Measurements from ENCODE around the gene NUP62. TPM values are rescaled to one million over a fixed set of nuclear protein-coding genes. Genes with fewer than 3 reads are reported as not detected.

NUP62 gene
- total and polyA plus RNA-seq, 7 experiments from 2014 or later = 26.9 to 130 (median 52.4) TPM

DNA sequence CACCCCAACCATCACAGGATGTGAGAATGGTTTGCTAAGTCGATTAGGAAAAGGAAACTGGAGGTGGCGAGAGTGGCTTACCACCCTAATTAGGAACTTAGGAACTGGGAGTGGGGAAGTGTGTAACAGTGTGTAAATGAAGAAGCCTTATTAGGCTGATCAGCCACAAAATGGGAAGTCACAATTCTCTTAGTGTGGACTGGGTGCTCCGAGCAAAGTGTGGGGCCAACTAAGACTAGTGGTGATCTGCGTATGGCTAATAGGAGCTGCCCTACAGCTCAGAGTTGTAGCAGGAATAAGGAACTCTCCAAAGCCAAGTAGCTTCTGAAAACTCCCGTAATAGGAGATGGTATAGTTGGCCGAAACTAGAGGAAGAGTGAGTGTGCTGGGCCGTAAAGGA is 24.1 kb upstream of the NUP62 start:
- peaks cover 0 to 1% (median 0%) of the 10 kb centered on the region in 11 donors for H3K9me3 Mint-ChIP-seq

DNA sequence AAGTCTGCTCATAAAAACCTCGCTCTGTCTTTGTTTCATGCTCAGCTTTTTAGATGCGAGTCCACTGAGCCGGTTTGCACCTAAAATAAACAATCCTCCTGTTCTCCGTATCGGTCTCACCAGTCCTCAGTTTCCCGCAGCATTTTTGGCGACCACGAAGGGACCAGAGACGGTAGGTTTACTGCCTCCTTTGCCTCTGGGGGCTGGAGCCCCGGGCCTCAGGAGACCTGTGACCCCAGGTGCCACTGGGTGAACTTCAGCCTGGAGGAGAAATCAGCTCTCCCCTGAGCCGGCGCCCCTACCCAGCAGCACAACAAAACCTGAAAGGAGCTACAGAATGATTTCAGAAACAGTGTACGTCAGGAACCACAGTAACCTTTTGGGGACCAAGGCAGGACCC is 23.6 kb upstream of the NUP62 start:
- no peaks in the 10 kb centered on the region for H3K27me3 ChIP-seq (ENCODE audit: control insufficient read depth in 2 of 2, insufficient read depth in 2 of 2, low read length in 2 of 2)
- intact Hi-C loops (cut with micrococcal nuclease) = no loop called here
- Mint-ChIP-seq H3K9me3 (no peaks in the 10 kb centered on the region), H3K36me3 (no peaks in the 10 kb centered on the region), H3K4me3 (no peak overlapping the region), H3K27me3 (peaks cover 5 to 38% (median 15%) of the 10 kb centered on the region in 5 donors), H3K4me1 (peaks cover 0 to 12% (median 8%) of the 10 kb centered on the region in 7 donors), H3K27ac (peak overlapping the region in 1 of 9 donors; percentile 21)
- ATAC-seq (no peak), DNase-seq (no peak)
- no peak overlapping the region for H3K4me3 ChIP-seq (ENCODE audit: low read length)
- POLR2A ChIA-PET = no interaction called here
- H3K9me3 ChIP-seq (ENCODE audit: control insufficient read depth in 2 of 3, low read length in 3 of 3) = no peaks in the 10 kb centered on the region
- no peaks in the 10 kb centered on the region for H3K36me3 ChIP-seq (ENCODE audit: control insufficient read depth in 2 of 3, insufficient read depth in 3 of 3, low read length in 3 of 3)
- H3K27ac ChIP-seq (ENCODE audit: low read depth, low read length) = no peak overlapping the region
- H3K4me1 ChIP-seq (ENCODE audit: control insufficient read depth in 2 of 2, insufficient read depth in 2 of 2, low read length in 2 of 2) = no peaks in the 10 kb centered on the region
- CTCF ChIA-PET = no interaction called here

More for the DNA sequence above, 24.1 kb upstream of the NUP62 start:
- H3K9me3 ChIP-seq (ENCODE audit: control insufficient read depth in 2 of 3, low read length in 3 of 3) = no peaks in the 10 kb centered on the region
- Mint-ChIP-seq H3K36me3 (no peaks in the 10 kb centered on the region), H3K4me1 (peaks cover 0 to 12% (median 8%) of the 10 kb centered on the region in 7 donors), H3K27ac (peak overlapping the region in 1 of 9 donors; percentile 21), H3K27me3 (peaks cover 5 to 38% (median 15%) of the 10 kb centered on the region in 5 donors), H3K4me3 (no peak overlapping the region)
- ChIA-PET CTCF (no interaction called here), POLR2A (no interaction called here)
- no peaks in the 10 kb centered on the region for H3K36me3 ChIP-seq (ENCODE audit: control insufficient read depth in 2 of 3, insufficient read depth in 3 of 3, low read length in 3 of 3)
- H3K27me3 ChIP-seq (ENCODE audit: control insufficient read depth in 2 of 2, insufficient read depth in 2 of 2, low read length in 2 of 2) = no peaks in the 10 kb centered on the region
- no peaks in the 10 kb centered on the region for H3K4me1 ChIP-seq (ENCODE audit: control insufficient read depth in 2 of 2, insufficient read depth in 2 of 2, low read length in 2 of 2)
- DNase-seq = no peak
- H3K4me3 ChIP-seq (ENCODE audit: low read length) = no peak overlapping the region
- intact Hi-C loops (cut with micrococcal nuclease) = no loop called here
- ATAC-seq = peak; percentile 51
- H3K27ac ChIP-seq (ENCODE audit: low read depth, low read length) = no peak overlapping the region

- intact Hi-C loops (cut with micrococcal nuclease) = no loop called here
Measured at GRCh38 chr19:49952479-49952836, 23.2 kb upstream of the NUP62 start.

GRCh38 chr19:49951806-49952478 is 22.6 kb upstream of the NUP62 start:
- POLR2A ChIA-PET = no interaction called here

More at GRCh38 chr19:49952479-49952836, 23.2 kb upstream of the NUP62 start:
- Mint-ChIP-seq H3K4me3 (no peak overlapping the region), H3K36me3 (no peaks in the 10 kb centered on the region), H3K9me3 (no peaks in the 10 kb centered on the region), H3K4me1 (peaks cover 0 to 12% (median 8%) of the 10 kb centered on the region in 7 donors), H3K27ac (no peak overlapping the region), H3K27me3 (peaks cover 5 to 38% (median 15%) of the 10 kb centered on the region in 5 donors)
- ChIA-PET POLR2A (no interaction called here), CTCF (no interaction called here)
- Histone ChIP-seq H3K36me3 (ENCODE audit: control insufficient read depth in 2 of 3, insufficient read depth in 3 of 3, low read length in 3 of 3) (no peaks in the 10 kb centered on the region), H3K27ac (ENCODE audit: low read depth, low read length) (no peak overlapping the region), H3K4me1 (ENCODE audit: control insufficient read depth in 2 of 2, insufficient read depth in 2 of 2, low read length in 2 of 2) (no peaks in the 10 kb centered on the region), H3K9me3 (ENCODE audit: control insufficient read depth in 2 of 3, low read length in 3 of 3) (no peaks in the 10 kb centered on the region), H3K27me3 (ENCODE audit: control insufficient read depth in 2 of 2, insufficient read depth in 2 of 2, low read length in 2 of 2) (no peaks in the 10 kb centered on the region), H3K4me3 (ENCODE audit: low read length) (no peak overlapping the region)
- DNase-seq (no peak), ATAC-seq (no peak)

GRCh38 chr19:49950956-49951526 is 21.7 kb upstream of the NUP62 start:
- no peak overlapping the region for H3K27ac ChIP-seq (ENCODE audit: low read depth, low read length)
- no peaks in the 10 kb centered on the region for H3K36me3 Mint-ChIP-seq
- H3K4me1 Mint-ChIP-seq = peaks cover 0 to 12% (median 8%) of the 10 kb centered on the region in 7 donors
- peaks cover 5 to 38% (median 15%) of the 10 kb centered on the region in 5 donors for H3K27me3 Mint-ChIP-seq
- no peak overlapping the region for H3K4me3 ChIP-seq (ENCODE audit: low read length)
- DNase-seq = no peak
- no peaks in the 10 kb centered on the region for H3K27me3 ChIP-seq (ENCODE audit: control insufficient read depth in 2 of 2, insufficient read depth in 2 of 2, low read length in 2 of 2)
- ATAC-seq = no peak
- no peaks in the 10 kb centered on the region for H3K36me3 ChIP-seq (ENCODE audit: control insufficient read depth in 2 of 3, insufficient read depth in 3 of 3, low read length in 3 of 3)
- no peak overlapping the region for H3K27ac Mint-ChIP-seq
- intact Hi-C loops (cut with micrococcal nuclease) = no loop called here
- no peaks in the 10 kb centered on the region for H3K9me3 ChIP-seq (ENCODE audit: control insufficient read depth in 2 of 3, low read length in 3 of 3)
- CTCF ChIA-PET = no interaction called here
- no peak overlapping the region for H3K4me3 Mint-ChIP-seq
- H3K9me3 Mint-ChIP-seq = peaks cover 0 to 2% (median 0%) of the 10 kb centered on the region in 11 donors
- POLR2A ChIA-PET = no interaction called here
- H3K4me1 ChIP-seq (ENCODE audit: control insufficient read depth in 2 of 2, insufficient read depth in 2 of 2, low read length in 2 of 2) = no peaks in the 10 kb centered on the region

More at GRCh38 chr19:49951806-49952478, 22.6 kb upstream of the NUP62 start:
- H3K27me3 ChIP-seq (ENCODE audit: control insufficient read depth in 2 of 2, insufficient read depth in 2 of 2, low read length in 2 of 2) = no peaks in the 10 kb centered on the region
- no peaks in the 10 kb centered on the region for H3K9me3 ChIP-seq (ENCODE audit: control insufficient read depth in 2 of 3, low read length in 3 of 3)
- CTCF ChIA-PET = no interaction called here
- H3K9me3 Mint-ChIP-seq = no peaks in the 10 kb centered on the region
- ATAC-seq (no peak), DNase-seq (no peak)
- no peaks in the 10 kb centered on the region for H3K4me1 ChIP-seq (ENCODE audit: control insufficient read depth in 2 of 2, insufficient read depth in 2 of 2, low read length in 2 of 2)
- no peaks in the 10 kb centered on the region for H3K36me3 ChIP-seq (ENCODE audit: control insufficient read depth in 2 of 3, insufficient read depth in 3 of 3, low read length in 3 of 3)
- H3K4me1 Mint-ChIP-seq = peaks cover 0 to 12% (median 8%) of the 10 kb centered on the region in 7 donors
- H3K27me3 Mint-ChIP-seq = peaks cover 5 to 38% (median 15%) of the 10 kb centered on the region in 5 donors
- no peaks in the 10 kb centered on the region for H3K36me3 Mint-ChIP-seq
- no peak overlapping the region for H3K4me3 ChIP-seq (ENCODE audit: low read length)
- no peak overlapping the region for H3K4me3 Mint-ChIP-seq
- intact Hi-C loops (cut with micrococcal nuclease) = no loop called here
- no peak overlapping the region for H3K27ac ChIP-seq (ENCODE audit: low read depth, low read length)
- H3K27ac Mint-ChIP-seq = no peak overlapping the region

- Histone ChIP-seq H3K4me1 (ENCODE audit: control insufficient read depth in 2 of 2, insufficient read depth in 2 of 2, low read length in 2 of 2) (no peaks in the 10 kb centered on the region), H3K27me3 (ENCODE audit: control insufficient read depth in 2 of 2, insufficient read depth in 2 of 2, low read length in 2 of 2) (no peaks in the 10 kb centered on the region), H3K4me3 (ENCODE audit: low read length) (no peak overlapping the region), H3K9me3 (ENCODE audit: control insufficient read depth in 2 of 3, low read length in 3 of 3) (no peaks in the 10 kb centered on the region), H3K36me3 (ENCODE audit: control insufficient read depth in 2 of 3, insufficient read depth in 3 of 3, low read length in 3 of 3) (no peaks in the 10 kb centered on the region), H3K27ac (ENCODE audit: low read depth, low read length) (no peak overlapping the region)
- DNase-seq = no peak
- H3K4me3 Mint-ChIP-seq = no peak overlapping the region
- intact Hi-C loops (cut with micrococcal nuclease) = no loop called here
- no peak overlapping the region for H3K27ac Mint-ChIP-seq
- peaks cover 0 to 12% (median 8%) of the 10 kb centered on the region in 7 donors for H3K4me1 Mint-ChIP-seq
- H3K36me3 Mint-ChIP-seq = no peaks in the 10 kb centered on the region
- H3K27me3 Mint-ChIP-seq = peaks cover 5 to 38% (median 15%) of the 10 kb centered on the region in 5 donors
- H3K9me3 Mint-ChIP-seq = peaks cover 0 to 2% (median 0%) of the 10 kb centered on the region in 11 donors
- ChIA-PET POLR2A (no interaction called here), CTCF (interaction anchor here (0.8 kb wide), 1 partner anchor 13 kb away, joined by 5 read pairs; no protein-coding TSS in a partner anchor)
- ATAC-seq = no peak
Measured at GRCh38 chr19:49950590-49950948, 21.3 kb upstream of the NUP62 start.
